CD1c-positive myeloid dendritic cell (primary cell): ENCODE measurements around the gene ARPC4.

ENCODE experiments used
- DNase-seq: peaks from one replicate; pipeline ENCODE4 v3.0.0-alpha.2; 2016; ENCODE audit errors: extremely low spot score

ARPC4 gene

DNA sequence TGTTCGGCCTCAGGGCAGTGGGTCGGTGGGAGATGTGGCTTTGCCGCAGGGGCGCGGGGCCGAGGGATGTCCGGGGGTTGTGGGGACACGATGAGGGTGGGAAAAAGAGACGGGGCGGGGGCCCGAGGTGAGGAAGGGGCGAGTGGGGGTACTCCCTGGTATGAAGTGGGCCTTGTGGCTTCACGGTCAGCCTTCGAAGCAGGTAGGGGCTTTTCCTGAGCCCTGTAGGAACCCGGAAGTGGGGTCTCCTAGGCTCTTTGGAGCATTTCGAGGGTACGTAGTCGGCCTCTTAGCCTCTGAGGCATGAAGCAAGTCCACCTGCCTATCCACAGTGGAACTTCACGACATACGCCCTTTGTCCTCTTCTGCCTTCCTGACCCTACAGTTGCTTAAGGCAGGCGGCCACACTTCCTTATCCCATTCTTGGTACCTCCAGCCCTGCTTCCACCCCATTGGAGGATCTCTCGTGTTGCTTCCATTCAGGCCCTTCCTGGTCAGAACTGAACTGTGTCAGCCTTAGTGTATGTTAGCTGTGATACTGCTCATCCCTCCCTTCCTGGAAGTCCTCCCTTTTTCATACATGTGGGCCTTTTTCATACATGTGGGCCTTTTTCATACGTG is 389 bp downstream of the ARPC4 start:
- DNase-seq, result peak; percentile 76

DNA sequence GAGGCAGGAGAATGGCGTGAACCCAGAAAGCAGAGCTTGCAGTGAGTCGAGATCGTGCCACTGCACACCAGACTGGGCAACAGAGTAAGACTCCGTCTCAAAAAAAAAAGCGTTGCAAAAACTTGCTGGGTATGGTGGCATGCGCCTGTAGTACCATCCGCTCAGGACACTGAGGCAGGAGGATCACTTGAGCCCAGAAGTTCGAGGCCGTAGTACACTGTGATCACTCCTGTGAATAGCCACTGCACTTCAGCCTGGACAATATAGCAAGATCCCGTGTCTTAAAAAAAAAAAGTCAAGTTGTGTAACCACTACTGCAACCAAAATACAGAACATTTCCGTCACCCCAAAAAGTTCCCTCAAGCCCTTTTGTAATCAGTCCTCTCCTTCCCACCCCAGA is 1.5 kb downstream of the ARPC4 start:
- no peak for DNase-seq

DNA sequence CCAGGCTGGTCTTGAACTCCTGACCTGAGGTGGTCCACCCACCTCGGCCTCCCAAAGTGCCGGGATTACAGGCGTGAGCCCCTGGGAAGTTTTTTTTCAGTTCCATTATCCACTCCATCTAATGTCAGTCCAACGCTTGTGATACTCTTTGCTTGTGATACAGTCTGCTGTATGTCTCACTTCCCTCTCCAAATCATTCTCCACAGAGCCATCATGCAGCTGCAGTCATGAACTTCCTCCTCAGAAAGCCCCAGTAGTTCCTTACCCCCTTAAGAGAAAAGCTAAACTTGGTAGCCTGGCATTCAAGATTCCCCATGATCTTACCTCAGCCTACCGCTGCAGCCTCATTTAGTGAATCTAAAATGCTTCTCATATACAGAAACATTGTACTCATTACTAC is 2.3 kb downstream of the ARPC4 start:
- peak; percentile 69 for DNase-seq

DNA sequence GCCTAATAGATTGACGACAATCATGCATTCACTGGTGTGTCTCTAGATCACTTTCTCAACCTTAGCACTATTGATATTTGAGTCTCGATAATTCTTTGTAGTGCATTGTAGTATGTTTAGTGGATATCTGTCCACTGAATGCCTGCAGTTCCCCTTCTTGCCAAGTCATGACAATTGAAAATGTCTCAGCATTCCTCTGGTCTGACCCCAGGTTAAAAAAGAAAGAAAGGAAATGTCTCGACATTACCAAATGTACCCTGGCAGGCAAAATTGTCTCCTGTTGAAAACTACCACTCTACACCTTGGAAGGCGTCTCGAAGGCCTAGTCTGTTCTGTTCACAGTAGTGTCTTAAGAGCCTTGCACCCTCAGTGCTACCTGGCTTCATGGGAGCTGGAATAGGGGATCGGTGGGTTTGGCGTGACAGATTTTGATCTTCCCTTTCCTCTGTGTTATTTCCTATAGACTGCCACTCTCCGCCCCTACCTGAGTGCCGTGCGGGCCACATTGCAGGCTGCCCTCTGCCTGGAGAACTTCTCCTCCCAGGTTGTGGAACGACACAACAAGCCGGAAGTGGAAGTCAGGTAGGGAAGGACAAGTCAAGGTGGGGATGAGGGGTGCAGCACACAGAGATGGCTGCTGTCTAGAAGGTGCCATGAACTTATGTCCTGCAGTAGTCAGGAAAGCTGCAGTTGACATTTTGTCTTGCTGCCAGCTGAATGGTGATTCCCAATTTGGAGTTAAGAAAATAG is 4.5 kb downstream of the ARPC4 start:
- no peak for DNase-seq

DNA sequence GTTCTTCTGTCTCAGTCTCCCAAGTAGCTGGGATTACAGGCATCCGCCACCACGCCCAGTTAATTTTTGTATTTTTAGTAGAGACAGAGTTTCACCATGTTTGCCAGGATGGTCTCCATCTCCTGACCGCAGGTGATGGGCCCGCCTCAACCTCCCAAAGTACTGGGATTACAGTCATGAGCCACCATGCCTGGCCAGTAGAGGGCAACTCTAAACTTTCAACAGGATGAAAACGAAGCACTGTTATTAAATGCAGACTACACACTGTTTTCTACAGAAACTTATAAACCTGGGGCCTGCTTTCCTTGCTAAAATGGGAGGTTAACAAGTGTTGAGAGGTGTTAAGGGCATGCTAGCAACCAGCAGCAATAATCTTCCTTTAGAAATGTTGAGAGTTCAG is 7.6 kb downstream of the ARPC4 start:
- no peak for DNase-seq

DNA sequence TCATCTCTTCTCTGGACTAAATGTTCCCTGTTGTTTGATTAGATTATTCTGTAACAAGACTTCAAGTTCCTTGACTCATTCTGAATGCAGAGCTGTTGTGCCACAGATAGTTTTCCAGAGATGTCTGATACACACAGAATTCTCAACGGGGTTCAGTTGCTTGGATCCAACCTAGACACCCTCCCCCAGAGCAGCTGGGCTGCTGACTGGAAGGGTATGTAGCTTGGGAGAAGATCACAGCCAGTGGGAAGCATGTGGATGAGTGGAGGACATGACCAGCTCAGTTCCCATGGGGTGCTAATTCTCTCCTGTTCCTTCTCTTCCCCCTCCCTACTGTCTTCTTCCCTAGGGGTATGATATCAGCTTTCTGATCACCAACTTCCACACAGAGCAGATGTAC is 10.6 kb downstream of the ARPC4 start:
- DNase-seq, result no peak

DNA sequence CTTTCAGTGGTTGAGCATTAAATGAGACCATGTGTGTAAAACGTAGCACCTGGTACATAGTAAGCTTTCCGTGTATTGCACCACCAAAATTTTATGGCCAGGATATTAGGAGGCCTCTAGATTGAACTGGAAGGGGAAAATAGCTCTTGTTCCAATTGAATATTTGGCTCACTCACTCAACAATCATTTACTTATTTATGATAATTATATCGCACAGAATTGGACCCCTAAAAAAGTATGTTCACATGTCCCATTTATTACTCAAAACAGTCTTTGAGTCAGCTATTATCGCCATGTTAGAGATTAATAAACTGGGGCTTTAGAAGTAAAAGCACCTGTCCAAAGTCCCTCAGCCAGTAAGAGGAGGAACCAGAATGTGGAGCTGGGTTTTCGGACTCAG is 12.1 kb downstream of the ARPC4 start:
- no peak for DNase-seq

DNA sequence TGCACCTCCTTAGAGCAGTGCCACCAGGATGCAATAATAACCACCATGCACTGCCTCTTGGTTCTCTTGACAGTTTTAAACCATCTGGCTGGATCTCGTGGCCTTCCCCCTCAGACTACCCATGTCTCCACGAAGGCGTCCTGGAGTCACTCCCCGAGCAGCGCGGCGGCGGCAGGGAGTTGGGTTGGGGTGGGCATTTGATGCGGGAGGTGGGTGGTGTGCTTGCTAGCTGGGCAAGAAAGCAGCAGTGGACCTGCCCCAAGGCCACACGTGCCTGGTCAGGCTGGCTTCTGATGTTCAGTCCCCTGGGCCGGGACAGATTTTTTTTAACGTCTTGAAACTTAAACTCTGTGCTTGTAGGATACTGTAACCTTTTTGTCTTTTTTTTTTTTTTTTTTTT is 13.3 kb downstream of the ARPC4 start:
- DNase-seq, result no peak

DNA sequence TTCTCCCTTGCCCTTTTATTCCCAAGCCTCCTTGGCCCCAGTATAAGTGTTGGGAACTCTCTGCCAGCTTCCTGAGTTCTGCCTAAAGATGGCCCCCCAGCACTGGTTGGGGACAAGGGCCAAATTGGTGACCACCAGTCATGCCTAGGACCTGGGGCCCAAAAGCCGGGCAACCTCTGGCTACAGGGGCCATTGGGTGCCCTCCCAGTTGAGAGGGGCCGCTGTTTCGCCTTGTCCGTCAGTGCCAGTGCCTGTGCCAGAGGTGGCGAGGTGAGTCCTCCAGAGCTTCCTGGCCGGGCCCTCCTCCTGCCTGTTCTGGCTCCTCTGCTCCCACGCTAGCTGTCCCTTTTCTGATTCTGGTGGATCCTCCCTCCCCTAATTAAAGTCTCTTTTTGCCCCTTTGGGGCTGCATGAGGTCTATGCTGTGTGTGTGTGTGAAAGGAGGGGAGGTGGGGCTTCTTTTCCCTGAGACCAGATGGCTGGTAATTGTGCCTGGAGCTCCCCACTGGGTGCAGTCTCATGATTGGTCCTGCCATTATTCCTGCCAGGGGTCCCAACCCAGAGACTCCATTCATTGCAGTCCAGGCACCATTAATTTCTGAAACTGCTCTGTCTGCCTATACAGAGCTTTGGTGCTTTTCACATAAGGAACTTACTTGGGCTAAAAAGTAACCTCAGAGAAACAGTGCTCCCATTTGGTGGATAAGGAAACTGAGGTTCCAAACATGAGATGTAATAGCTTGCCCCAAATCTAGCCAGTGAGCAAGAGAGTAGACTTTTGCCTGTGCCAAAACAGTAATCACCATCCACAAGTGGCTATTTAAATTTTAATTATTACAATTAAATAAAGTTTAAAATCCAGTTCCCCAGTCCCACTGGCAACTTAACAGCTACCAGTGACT is 14.1 kb downstream of the ARPC4 start:
- no peak for DNase-seq

DNA sequence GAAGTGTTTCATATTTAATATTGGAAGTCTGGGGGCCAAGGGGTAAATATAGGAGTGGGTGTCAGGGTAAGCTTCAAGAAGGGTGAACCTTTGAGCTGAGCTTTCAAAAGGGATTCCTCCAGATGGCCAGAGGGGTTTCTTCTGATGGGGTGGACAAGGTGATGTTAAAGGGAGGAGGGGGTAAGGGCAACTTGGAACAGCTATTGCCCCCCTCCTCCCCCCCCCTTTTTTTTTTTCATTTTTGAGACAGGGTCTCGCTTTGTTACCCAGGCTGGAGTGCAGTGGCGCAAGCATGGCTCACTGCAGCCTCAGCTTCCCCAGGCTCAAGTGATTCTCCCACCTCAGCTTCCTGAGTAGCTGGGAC is 15.1 kb downstream of the ARPC4 start:
- no peak for DNase-seq

DNA sequence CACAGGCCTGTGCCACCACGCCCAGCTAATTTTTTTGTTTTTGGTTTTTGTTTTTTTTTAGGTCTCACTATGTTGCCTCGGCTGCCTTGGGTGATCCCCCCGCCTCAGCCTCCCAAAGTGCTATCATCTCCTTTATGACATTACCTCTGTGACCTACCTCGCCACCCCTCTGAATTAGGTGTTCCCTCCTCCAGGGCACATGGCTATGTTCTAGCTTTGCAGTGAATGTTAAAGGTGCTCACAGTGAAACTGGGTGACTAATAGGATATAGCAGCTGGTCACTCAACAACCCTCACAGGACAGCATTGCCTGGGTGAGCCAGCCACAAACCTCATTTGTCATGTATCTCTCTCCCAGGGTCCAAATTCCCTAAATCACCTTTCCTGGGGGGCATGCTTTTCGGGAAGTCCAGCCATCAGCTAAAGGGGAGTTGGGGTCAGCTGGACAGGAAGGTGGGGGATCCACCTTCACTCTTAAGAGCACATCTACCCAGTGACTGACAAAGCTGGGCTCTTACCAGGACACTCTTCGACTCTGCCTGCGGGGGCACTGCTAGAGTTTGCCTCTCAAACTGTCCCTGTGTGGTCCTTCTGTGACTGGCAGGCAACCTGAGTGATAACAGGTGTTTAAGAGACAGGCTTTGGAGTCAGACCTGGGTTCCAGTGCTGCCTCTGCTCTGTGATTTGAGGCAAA is 15.6 kb downstream of the ARPC4 start:
- peak; percentile 23 for DNase-seq

DNA sequence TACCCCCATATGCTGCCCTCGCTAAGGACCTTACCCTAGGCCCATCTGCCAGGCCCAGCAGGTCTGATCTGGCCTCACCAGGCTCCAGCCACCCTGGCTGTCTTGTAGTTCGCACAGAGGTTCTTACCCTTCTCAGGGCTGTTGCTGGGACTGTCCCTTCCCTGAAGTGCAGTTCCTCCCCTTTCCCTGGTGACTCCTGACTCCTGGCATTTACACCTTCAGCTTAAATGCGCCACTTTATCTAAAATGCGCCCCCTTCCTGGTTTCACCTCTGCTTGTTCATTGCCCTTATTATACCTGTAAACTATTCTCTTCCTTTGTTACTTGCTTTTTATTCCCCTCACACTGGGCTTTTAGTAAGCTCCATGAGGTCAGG is 16.3 kb downstream of the ARPC4 start:
- DNase-seq, result peak; percentile 11

DNA sequence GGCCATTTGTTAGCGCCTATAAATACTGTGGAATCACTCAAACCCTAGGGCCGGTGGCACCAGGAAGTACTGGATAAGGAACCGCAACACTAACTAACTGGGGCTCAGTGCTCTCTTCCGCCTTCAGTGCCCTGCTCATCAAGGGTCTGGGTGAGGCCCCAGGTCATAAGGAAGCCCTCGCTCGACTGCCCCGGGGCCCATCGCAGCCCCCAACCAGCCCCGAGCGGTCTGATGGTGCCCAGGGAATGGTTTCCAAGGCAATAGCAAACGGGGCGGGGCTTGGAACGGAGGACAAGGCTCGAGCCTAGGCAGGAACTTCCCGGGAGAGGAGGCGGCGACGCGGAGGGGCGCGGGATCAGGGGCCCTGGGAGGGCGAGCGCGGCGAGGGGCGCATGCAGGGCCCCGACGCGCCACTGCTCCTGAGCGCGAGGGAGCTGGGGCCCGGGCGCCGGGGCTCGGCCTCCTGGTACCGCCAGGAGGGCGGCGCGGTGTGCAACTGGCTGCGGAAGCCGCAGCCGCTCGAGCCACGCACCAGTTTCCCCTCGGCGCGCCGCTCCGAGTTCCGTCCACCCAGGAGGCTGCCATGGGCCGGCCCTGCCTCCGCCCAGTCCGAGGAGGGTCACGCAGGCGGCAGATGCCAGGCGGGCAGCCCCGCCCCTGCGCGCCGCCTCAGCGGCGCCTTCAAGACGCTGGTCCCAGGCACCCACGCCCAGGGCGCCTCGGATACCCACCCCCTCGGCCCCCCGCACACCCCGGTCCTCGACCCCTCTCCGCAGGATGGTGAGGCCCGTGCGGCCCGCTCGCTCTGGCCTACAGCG is 16.9 kb downstream of the ARPC4 start, which contains the start of gene TTLL3:
Gene TTLL3 (plus strand): TSS at position 648 of the 818 bp plus-strand sequence. CDS start 400 bp downstream, outside the sequence.
- DNase-seq, result peak; percentile 65

DNA sequence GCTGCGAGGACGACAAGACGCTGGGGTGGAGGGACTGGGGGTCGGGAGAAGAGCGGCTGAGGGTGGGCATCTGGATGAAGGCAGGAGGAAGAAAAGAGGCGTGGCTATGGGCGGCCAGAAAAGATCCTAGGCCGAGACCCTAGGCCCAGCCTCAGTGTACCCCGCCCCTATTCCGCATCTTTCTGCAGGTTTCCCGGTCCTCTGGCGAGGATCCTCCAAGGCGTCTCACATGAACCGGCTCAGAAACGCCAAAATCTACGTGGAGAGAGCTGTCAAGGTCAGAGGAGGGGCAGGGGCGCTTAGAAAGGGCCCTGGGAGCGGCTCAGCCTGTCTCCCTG is 17.5 kb downstream of the ARPC4 start:
- DNase-seq, result no peak

DNA sequence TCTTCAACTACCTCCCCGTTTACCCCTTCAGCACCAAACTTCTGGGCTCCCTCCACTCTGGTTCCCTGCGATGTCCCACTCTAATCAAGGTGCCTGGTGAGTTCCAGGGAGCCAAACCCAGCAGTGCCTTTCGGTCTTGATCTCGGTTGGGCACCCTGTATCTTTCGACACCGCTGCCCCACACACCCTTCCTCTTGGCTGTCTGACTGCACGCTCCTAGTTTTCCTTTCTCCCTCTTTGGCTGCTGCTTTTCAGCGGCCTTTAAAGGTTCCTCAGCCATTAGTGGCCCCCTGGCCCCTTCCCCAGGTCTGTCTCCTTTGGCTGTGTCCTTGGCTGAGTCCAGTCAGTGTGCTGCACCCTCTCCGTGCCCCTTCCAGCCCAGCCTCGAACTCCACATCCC is 18.0 kb downstream of the ARPC4 start:
- no peak for DNase-seq

DNA sequence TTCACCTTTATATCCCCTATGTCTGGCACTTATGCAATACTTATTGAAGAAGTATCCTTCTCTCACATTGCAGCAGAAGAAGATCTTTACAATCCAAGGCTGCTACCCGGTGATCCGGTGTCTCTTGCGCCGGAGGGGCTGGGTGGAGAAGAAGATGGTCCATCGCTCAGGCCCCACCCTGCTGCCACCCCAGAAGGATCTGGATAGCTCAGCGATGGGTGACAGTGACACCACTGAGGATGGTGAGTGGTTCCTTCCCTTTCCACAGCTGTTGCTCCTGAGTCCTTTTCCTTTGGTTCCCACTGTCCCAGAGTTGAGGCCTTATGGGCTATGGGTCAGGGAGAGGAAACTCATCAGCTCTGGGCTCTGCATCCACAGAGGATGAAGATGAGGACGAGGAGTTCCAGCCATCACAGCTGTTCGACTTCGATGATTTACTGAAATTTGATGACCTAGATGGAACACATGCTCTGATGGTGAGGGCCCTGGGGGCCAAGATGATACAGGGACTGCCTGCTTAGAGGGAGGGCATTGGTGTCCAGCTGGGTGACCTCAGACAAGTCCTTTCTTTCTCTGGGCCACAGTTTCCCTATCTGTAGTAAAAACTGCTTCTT is 20.1 kb downstream of the ARPC4 start:
- DNase-seq, result no peak

DNA sequence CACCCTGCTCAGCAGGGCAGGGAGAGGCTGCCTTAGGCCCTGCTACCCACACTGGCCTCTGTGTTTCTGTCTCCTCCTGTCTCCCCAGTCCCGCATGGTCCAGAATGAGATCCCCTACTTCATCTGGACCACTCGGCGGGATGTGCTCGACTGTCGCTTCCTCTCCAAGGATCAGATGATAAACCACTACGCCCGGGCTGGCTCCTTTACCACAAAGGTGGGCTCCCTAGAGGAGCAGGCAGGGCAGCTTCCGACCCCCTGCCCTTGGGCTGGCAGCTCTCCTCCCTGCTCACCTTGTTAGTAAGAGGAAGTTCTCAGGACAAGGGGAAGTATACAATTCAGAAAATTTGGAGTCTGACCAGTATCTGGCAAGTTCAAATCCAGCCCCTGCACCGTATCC is 23.1 kb downstream of the ARPC4 start:
- no peak for DNase-seq

DNA sequence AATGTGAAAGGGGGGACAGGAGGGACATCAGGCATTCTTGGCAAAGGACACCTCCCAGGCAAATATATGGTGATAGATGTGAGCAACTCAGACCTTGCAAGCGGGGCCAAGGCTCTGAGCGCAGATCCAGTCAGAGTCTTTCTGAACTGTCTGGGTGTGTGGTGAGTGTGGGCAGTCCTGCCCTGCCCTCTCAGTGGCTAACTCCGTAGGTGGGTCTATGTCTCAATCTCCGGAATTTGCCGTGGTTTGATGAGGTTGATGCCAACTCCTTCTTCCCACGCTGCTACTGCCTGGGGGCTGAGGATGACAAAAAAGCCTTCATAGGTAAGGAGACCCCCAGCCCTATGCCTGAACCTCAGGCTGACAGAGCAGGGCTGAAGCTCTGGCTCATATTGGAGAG is 24.6 kb downstream of the ARPC4 start:
- peak; percentile 12 for DNase-seq

DNA sequence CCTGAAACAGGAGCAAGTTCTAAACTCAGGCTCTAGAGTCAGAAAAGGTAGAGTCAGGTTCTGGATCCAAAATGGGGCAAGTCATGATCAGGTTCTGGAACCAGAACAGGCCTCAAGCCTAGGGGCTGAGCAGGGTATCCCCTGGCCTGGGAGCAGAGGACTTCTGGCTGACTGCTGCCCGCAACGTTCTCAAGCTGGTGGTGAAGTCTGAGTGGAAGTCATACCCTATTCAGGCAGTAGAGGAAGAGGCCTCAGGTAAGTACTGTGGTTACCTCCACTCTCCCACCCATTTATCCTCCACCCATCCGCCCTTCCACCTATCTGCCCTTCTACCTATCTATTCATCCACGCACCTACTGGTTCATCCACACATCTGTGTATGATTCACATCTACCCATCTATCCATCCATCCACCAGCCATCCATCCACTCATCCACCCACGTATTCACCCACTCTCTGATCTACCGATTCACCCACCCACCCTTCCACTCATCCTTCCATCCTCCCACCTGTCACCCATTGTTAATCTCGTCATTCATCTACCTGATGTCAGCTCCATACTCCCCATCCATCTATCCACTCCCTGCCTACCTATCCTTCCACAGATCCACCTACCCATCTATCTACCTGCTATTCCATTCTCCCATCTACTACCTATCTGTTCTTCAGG is 25.9 kb downstream of the ARPC4 start:
- no peak for DNase-seq

DNA sequence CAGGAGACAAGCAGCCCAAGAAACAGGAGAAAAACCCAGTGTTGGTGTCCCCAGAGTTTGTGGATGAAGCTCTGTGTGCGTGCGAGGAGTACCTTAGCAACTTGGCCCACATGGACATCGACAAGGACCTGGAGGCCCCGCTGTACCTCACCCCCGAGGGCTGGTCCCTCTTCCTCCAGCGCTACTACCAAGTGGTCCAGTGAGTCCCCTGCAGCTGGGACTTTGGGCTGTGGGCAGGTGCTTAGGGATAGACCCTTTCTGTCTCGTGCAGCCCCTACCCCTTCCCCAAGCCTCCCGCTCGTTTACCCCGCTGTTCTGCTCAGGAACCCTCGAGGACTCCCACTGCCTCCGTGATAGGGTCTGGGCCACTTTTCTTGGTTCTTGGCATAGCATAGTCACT is 27.7 kb downstream of the ARPC4 start:
- no peak for DNase-seq
